GM21528 (cell line): ENCODE measurements around the gene TLR5.
A peak's percentile ranks its signal among the peaks of the same experiment; 100 is the strongest.
"Not testable (repeated sequence)": the region's sequence is repeated elsewhere in the genome, so short reads cannot be mapped to it uniquely, and the experiment has no call there.

Experiments
- ATAC-seq: cut with Tn5 transposase; IDR thresholded peaks from one replicate; pipeline ENCODE4 v1.9.1; 2021; ENCODE audit warnings: mild to moderate bottlenecking, moderate library complexity; ENCODE audit not compliant: unreplicated experiment, low FRiP score

TLR5 gene, protein sequence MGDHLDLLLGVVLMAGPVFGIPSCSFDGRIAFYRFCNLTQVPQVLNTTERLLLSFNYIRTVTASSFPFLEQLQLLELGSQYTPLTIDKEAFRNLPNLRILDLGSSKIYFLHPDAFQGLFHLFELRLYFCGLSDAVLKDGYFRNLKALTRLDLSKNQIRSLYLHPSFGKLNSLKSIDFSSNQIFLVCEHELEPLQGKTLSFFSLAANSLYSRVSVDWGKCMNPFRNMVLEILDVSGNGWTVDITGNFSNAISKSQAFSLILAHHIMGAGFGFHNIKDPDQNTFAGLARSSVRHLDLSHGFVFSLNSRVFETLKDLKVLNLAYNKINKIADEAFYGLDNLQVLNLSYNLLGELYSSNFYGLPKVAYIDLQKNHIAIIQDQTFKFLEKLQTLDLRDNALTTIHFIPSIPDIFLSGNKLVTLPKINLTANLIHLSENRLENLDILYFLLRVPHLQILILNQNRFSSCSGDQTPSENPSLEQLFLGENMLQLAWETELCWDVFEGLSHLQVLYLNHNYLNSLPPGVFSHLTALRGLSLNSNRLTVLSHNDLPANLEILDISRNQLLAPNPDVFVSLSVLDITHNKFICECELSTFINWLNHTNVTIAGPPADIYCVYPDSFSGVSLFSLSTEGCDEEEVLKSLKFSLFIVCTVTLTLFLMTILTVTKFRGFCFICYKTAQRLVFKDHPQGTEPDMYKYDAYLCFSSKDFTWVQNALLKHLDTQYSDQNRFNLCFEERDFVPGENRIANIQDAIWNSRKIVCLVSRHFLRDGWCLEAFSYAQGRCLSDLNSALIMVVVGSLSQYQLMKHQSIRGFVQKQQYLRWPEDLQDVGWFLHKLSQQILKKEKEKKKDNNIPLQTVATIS

DNA sequence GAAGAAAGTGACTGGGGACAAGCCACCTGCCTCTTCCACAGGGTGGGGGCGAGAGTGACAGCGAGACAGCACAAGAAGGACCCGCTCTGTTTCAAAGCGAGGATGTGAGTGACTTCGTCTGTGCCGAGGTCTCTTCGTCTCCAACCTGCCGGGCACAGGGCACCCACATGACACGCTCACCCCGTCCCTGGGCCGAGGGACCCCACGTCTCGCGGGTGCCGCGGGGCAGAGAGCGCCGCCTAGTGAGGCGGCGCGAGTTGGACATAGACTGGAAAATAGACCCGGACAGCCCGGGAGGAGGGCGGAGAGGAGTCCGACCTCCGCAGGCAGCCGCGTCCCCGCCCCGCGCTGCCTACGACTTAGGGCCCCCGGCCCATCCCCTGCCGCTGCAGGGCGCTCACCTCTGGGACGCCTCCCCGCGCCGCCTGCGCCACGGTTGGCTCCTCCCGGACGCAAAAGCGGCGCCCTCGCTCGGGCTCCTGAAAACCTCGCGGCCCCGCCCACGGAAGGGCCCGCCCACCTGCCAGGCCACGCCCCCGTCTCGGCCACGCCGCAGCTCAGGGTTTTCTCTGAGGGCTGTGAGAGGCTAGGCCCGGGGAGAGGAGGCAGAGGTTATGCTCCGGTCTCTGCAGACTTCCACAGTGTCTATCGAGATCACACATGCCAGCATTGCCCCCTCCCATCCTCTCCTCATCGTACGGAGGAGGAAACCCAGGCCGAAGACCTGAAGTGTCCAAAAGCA lies at the start of gene TLR5:
Gene TLR5 (minus strand): TSS at position 454 of the 742 bp plus-strand sequence. CDS start 30,217 bp downstream, outside the sequence.
- peak; percentile 90 for ATAC-seq

DNA sequence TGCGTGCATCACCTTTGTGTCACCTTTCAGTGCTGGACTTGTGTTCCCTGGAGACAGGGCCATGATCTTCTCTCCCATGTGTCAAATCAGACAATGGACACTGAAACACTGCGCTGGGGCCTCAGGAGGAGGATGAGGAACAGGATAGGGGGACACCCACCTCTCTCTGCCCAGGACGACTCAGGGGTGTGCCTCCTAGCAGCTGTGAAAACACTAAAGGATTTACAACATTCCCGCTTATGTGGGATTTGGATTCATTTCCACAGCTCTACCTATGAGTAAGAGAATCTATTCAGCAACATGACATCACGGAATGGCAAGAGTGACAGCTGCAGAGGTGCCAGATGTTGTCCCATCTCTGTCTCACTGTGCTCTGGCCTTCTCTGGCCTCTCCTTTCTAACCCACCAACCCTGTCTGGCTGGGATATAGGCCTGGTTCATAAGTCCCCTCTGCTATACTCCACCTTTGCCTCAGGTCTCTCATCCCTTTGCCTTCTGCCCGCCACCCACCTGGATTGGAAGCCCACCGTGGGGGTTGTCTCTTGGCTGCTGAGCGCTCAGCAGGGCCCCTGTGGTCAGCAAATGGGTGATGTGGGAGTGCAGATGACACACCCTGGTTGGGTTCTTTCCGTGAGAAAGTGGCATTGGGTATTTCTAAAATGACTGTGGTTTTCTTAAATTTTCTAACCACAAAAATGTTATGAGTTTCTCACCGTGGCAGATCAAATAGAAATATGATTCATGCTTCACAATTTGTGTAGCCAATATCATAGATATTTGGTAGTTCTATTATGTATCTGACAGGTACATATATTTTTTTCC lies 47.1 kb upstream of the TLR5 start:
- no peak for ATAC-seq

DNA sequence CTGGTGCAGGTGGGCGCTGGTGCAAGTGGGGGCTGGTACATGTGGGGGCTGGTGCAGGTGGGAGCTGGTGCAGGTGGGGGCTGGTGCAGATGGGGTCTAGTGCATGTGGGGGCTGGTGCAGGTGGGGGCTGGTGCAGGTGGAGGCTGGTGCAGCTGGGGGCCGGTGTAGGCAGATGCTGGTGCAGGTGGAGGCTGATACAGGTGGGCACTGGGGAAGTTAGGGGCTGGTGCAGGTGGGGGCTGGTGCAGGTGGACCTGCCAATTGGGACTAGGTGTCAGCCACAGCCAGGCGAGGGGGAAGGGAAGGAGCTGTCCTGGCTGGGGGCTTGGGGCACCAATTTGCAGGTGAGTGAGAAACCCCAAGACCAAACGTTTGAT lies 46.5 kb upstream of the TLR5 start:
- ATAC-seq = no peak

DNA sequence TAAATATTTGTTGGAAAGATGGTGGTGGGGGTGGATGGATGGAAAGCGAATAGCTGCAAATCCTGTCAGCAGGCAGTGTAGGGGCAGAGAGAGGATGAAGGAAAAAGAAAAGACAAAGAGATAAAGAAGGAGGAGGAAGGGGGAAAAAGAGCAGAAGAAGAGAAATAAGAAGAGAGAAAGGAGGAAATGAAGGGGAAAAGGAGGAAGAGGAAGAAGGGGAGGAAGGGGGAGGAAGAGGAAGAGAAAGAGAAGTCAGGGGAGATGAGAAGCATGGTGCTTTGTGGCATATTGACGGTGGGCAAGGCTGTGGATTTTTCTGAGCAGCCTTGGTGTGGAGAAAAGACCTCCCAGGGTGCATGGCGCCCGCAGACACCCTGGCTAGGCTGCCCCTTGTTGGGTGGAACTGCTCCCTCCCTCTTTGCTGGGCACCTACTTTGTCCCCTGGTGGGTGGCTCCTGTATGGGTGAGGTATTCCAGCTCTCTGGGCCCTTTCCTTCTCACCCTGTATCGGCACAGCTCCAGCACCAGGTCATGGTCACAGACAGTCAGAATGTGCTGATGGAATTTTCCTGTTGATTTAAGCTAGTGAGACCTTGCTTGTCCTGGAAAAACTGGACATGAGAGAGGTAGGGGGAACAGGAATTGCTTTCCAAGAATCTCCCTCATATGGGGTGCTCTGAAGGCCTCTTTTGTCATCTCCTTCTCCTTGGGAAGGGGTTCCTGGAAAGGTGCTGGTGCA lies 45.7 kb upstream of the TLR5 start:
- ATAC-seq = no peak

DNA sequence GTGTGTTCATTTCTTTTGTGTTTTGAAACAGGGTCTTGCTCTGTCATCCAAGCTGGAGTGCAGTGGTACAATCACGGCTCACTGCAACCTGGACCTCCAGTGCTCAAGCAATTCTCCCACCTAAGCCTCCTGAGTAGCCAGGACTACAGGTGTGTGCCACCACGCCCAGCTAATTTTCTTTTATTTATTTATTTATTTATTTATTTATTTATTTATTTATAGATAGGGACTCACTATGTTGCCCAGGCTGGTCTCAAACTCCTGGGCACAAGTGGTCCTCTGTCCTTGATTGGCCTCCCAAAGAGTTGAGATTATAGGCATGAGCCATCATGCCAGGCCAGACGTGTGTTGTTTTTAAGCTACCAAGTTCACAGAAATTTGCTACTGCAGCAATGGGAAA lies 43.8 kb upstream of the TLR5 start:
- ATAC-seq = no peak

- no peak for ATAC-seq
These were observed 40.3 kb upstream of the TLR5 start for GRCh38 chr1:223183268-223183862.

DNA sequence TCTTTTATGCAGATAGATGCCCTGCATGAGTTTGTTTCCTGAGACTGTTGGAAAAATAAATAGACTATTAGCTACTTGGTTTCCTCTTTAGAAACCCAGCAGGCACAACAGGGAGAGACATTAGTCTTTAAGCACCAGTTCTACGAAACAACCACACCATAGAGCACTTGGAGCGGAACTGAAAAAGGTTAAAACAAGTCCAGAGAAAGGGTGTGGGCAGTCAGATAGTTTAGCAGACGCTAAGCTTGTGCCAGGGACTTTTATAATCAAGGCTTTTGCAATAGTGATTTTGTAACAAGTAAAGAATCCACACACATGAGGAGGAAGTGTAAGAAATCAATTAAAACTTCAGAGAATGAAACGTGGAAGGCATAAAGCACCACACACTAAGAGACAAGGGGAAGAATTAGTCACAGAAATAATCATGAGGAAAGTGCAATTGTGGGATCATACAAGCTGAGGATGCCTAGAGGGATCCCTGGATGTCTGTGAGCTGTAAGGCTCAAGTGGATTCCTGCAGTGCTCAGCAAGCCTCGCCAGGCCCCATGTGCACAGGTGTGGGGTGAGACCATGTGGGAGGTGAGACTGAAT lies 37.8 kb upstream of the TLR5 start:
- ATAC-seq = no peak

DNA sequence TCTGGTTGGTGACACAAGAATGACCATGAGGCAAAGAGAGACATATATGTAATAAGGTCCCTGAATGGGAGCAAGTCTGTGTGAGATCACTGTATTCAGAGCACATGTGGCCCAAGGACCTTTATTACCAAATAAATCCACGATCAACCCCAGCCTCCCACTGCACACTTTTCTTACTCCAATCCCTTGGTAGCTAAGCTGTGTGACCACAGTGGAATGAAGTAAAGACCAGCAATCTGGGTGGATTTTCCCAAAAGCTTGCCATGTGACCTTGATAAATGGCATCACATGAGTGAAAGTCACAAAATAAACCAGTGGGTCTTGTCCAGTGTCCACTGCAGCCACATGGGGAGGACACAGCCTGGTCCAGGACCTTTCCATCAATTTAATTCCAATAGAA lies 36.7 kb upstream of the TLR5 start:
- ATAC-seq = no peak

DNA sequence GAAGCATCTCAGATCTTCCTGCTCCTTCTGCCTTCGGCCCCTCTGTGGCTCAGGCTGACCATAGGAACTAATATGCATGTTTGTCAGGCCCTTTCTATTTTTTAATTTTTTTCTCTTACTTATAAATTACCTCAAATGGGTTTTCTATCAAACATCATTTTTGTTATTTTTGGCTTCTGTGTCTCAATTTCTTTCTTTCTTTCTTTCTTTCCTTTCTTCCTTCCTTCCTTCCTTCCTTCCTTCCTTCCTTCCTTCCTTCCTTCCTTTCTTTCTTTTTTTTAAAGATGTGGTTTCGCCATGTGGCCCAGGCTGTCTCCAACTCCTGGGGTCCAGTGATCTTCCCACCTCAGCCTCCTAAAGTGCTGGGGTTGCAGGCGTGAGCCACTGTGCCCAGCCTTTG lies 36.2 kb upstream of the TLR5 start:
- ATAC-seq = no peak

- ATAC-seq = no peak
These were observed 34.6 kb upstream of the TLR5 start for GRCh38 chr1:223177681-223178080.

- ATAC-seq = no peak
These were observed 33.4 kb upstream of the TLR5 start for GRCh38 chr1:223176437-223176836.

DNA sequence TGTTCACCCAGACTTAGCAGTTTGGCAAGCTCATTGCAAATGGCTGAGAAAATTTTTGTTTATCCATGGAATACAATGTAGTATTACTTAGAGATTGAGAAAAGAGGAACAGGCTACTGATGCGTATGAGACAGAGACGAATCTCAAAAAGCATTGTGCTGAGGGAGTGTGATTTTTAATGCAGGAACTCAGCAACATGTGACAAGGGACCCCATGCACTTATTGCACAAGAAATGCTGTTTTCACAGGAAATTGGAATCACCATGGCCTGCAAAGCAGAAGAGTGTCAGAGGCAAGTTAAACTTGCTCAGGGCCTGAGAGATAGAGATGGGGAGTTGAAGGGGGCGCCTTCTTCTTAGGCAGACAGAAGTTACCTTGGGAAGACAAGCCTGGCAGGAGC lies 32.6 kb upstream of the TLR5 start:
- ATAC-seq = no peak

- no peak for ATAC-seq
These were observed 32.0 kb upstream of the TLR5 start for GRCh38 chr1:223175032-223175431.

GRCh38 chr1:223169458-223169857 lies 26.4 kb upstream of the TLR5 start:
- not testable (repeated sequence) for ATAC-seq

DNA sequence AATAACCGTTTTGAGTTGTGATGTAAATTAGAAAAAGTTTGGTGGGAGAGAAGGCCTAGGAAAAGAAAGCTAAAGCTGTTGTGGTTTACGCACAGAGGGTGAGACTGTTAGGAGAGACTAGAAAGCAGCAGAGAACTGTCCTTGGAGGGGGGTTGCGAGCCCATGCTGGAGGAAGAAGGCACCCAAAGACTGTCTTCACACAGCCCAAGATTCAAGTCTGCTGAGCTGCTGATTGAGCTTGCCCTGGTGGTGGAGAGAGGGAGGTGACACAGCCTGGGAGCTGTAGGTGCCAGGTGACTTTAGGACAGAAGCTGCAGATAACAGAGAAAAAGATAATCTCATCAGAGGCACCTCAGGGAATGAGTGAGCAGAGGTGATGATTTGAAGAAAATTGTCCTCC lies 18.3 kb upstream of the TLR5 start:
- ATAC-seq = no peak

GRCh38 chr1:223156343-223156742 lies 13.3 kb upstream of the TLR5 start:
- ATAC-seq = no peak

DNA sequence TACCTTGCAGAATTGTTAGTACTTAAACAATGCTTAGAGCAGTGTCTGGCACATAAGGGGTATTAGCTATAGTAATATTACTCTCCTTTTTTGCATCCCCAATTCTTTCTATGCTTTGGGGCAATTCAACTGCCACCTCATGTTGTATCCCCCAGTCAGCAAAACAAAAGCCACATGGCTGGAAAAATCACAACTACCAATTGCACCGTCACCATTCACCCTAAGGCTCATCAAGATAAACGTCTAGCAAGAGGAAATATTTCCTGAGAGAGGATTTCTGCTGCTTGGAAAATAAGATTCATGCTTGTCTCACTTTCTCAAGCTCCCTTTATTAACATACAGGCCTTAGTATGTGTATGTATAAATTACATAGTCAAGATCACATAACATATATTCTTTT lies 12.1 kb upstream of the TLR5 start:
- ATAC-seq = no peak

- no peak for ATAC-seq
These were observed 10.4 kb upstream of the TLR5 start for GRCh38 chr1:223153177-223154119.
